HepG2 (cell line): ENCODE results near the gene UBXN2A. TPM values are rescaled to one million over a fixed set of nuclear protein-coding genes. Genes with fewer than 3 reads are reported as not detected.

Experiments
- ASH2L ChIP-seq: fragments of 300-600, 200-600 bp; sonication (generic); IDR thresholded peaks from 2 replicates; pipeline ENCODE4 v1.7.0; 2017; ENCODE audit warnings: low read depth, mild to moderate bottlenecking, moderate library complexity, mixed read lengths, low read length; ENCODE audit not compliant: insufficient read length
- EED ChIP-seq: sonication (generic); formaldehyde crosslinking; IDR thresholded peaks from 2 replicates; pipeline ENCODE4 v1.5.0; 2020; ENCODE audit warnings: mild to moderate bottlenecking, missing genetic modification reagents
- HMG20A ChIP-seq: IDR thresholded peaks from 2 replicates; pipeline ENCODE4 v1.6.1; 2016; ENCODE audit warnings: borderline replicate concordance
- ISL2 ChIP-seq: sonication (generic); formaldehyde crosslinking; IDR thresholded peaks from 2 replicates; pipeline ENCODE4 v1.5.0; 2020; ENCODE audit warnings: missing genetic modification reagents
- MEIS1 ChIP-seq: sonication (generic); formaldehyde crosslinking; IDR thresholded peaks from 2 replicates; pipeline ENCODE4 v1.9.0; 2021; ENCODE audit warnings: mild to moderate bottlenecking, missing genetic modification reagents, moderate library complexity, borderline replicate concordance
- MEIS2 ChIP-seq: sonication (generic); formaldehyde crosslinking; IDR thresholded peaks from 2 replicates; pipeline ENCODE4 v1.9.0; 2021; ENCODE audit warnings: mild to moderate bottlenecking, missing genetic modification reagents
- RXRA ChIP-seq: sonication (generic); formaldehyde crosslinking; IDR thresholded peaks from 2 replicates; pipeline ENCODE4 v1.5.1; 2020; ENCODE audit warnings: missing genetic modification reagents
- SMAD3 ChIP-seq: sonication (generic); formaldehyde crosslinking; IDR thresholded peaks from 2 replicates; pipeline ENCODE4 v1.4.0; 2020; ENCODE audit warnings: missing genetic modification reagents
- SRF ChIP-seq: IDR thresholded peaks from 2 replicates; pipeline ENCODE4 v1.6.1; 2011; ENCODE audit warnings: mild to moderate bottlenecking, low read depth, low read length, moderate library complexity
- TBX3 ChIP-seq: fragments of 450-650 bp; IDR thresholded peaks from 2 replicates; pipeline ENCODE4 v1.6.1; 2017; ENCODE audit warnings: antibody characterized with exemption, mild to moderate bottlenecking, inconsistent platforms, borderline replicate concordance
- ZBTB8A ChIP-seq: sonication (generic); formaldehyde crosslinking; IDR thresholded peaks from 2 replicates; pipeline ENCODE4 v1.4.0; 2020; ENCODE audit warnings: mild to moderate bottlenecking, low read depth, missing genetic modification reagents, borderline replicate concordance
- ZKSCAN1 ChIP-seq: fragments of 150-350 bp; IDR thresholded peaks from 2 replicates; pipeline ENCODE4 v1.6.1; 2014; ENCODE audit warnings: low read length
- ZNF616 ChIP-seq: sonication (generic); formaldehyde crosslinking; IDR thresholded peaks from 2 replicates; pipeline ENCODE4 v1.5.0; 2020; ENCODE audit warnings: low read depth, mild to moderate bottlenecking, missing genetic modification reagents
- polyA plus RNA-seq, 8 experiments: library from polyadenylated mRNA; depleted of rRNA in 3 of 8; stranded (reverse) in 7 of 8; unstranded in 1 of 8; fragments of >200 nt; fragmentation: Illumina TruSeq in 4 of 8; extraction: Trizol in 4 of 8; gene quantifications; 2 replicates each; pipeline versions ENCODE4 v1.2.1 to v1.2.3, GENCODE V29; 2011 to 2016; ENCODE audit warnings: low read depth in 4 of 8, missing spikeins in 1 of 8, mixed read lengths in 1 of 8; ENCODE audit not compliant: insufficient read depth in 1 of 8
- total RNA-seq, 5 experiments: library from RNA; depleted of rRNA; stranded (reverse); fragments of >200 nt; fragmentation: Illumina TruSeq; extraction: Trizol; gene quantifications; 2 replicates each; pipeline ENCODE4 v1.2.3, GENCODE V29; 2016; ENCODE audit warnings: low read depth in 1 of 5
- TF ChIP-seq, protein P1 (sequence below): IDR thresholded peaks from 2 replicates; pipeline ENCODE4 v1.6.1; 2016; ENCODE audit warnings: missing genetic modification reagents, missing compliant biosample characterization
- TF ChIP-seq, protein P2 (sequence below): sonication (generic); formaldehyde crosslinking; IDR thresholded peaks from 2 replicates; pipeline ENCODE4 v1.4.0; 2020; ENCODE audit warnings: mild to moderate bottlenecking, missing genetic modification reagents, borderline replicate concordance
- TF ChIP-seq, protein P3 (sequence below): fragments of 450-650 bp; IDR thresholded peaks from 2 replicates; pipeline ENCODE4 v1.6.1; 2017; ENCODE audit warnings: mild to moderate bottlenecking
- TF ChIP-seq, protein P4 (sequence below): IDR thresholded peaks from 2 replicates; pipeline ENCODE4 v1.6.1; 2016

The UBXN2A gene
- total and polyA plus RNA-seq, 2 of the 13 experiments (the other 11 are each of a cell fraction or from before 2014, with no cell fraction given) = 8.3 to 20.9 TPM

DNA sequence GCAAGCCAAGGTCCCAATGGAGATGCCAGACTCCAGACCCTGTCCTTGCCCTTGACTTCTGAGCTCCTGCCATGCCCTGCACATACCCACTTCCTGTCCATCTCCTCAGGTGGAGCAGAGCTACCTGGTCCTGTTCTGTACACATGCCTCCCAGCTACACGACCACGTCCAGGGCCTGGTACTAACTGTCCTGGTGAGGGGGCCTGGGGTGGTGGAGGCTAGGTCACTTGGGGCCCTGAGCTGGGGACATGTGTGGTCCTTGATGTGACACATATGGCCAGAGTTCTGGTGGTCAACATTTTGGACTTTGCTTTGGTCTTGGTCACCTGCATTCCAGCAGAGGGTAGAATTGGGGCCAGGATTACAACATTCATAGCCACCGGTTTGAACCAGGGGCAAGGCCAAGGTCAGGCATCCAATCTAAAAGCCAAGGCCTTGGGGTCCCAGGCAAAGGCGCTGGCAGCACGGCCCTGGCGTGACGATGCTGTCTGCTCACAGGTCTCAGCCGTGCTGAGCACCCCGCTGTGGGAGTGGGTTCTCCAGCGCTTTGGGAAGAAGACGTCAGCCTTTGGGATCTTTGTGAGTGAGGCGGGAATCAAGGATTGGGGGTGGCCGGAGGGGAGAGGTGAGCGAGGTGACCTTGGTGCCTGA, 82.2 kb downstream of the UBXN2A start (continued):
- TF ChIP-seq, protein P1, sequence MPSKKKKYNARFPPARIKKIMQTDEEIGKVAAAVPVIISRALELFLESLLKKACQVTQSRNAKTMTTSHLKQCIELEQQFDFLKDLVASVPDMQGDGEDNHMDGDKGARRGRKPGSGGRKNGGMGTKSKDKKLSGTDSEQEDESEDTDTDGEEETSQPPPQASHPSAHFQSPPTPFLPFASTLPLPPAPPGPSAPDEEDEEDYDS (CRISPR knock-in tag) = 0 out of 2 replicates have a peak, but pooled peaks have one; percentile 17
- TF ChIP-seq, protein P2, sequence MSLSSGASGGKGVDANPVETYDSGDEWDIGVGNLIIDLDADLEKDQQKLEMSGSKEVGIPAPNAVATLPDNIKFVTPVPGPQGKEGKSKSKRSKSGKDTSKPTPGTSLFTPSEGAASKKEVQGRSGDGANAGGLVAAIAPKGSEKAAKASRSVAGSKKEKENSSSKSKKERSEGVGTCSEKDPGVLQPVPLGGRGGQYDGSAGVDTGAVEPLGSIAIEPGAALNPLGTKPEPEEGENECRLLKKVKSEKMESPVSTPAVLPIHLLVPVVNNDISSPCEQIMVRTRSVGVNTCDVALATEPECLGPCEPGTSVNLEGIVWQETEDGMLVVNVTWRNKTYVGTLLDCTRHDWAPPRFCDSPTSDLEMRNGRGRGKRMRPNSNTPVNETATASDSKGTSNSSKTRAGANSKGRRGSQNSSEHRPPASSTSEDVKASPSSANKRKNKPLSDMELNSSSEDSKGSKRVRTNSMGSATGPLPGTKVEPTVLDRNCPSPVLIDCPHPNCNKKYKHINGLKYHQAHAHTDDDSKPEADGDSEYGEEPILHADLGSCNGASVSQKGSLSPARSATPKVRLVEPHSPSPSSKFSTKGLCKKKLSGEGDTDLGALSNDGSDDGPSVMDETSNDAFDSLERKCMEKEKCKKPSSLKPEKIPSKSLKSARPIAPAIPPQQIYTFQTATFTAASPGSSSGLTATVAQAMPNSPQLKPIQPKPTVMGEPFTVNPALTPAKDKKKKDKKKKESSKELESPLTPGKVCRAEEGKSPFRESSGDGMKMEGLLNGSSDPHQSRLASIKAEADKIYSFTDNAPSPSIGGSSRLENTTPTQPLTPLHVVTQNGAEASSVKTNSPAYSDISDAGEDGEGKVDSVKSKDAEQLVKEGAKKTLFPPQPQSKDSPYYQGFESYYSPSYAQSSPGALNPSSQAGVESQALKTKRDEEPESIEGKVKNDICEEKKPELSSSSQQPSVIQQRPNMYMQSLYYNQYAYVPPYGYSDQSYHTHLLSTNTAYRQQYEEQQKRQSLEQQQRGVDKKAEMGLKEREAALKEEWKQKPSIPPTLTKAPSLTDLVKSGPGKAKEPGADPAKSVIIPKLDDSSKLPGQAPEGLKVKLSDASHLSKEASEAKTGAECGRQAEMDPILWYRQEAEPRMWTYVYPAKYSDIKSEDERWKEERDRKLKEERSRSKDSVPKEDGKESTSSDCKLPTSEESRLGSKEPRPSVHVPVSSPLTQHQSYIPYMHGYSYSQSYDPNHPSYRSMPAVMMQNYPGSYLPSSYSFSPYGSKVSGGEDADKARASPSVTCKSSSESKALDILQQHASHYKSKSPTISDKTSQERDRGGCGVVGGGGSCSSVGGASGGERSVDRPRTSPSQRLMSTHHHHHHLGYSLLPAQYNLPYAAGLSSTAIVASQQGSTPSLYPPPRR = 0 out of 2 replicates have a peak, but pooled peaks have one; percentile 50
- TF ChIP-seq RXRA (CRISPR knock-in tag) = peak; percentile 99
- TF ChIP-seq SMAD3 (CRISPR knock-in tag) = 0 out of 2 replicates have a peak, but pooled peaks have one; percentile 41
- TF ChIP-seq EED (CRISPR knock-in tag) = no peak
- TF ChIP-seq MEIS2 (CRISPR knock-in tag) = peak; percentile 30; the same call in 1 of the 2 replicates
- TF ChIP-seq, protein P3, sequence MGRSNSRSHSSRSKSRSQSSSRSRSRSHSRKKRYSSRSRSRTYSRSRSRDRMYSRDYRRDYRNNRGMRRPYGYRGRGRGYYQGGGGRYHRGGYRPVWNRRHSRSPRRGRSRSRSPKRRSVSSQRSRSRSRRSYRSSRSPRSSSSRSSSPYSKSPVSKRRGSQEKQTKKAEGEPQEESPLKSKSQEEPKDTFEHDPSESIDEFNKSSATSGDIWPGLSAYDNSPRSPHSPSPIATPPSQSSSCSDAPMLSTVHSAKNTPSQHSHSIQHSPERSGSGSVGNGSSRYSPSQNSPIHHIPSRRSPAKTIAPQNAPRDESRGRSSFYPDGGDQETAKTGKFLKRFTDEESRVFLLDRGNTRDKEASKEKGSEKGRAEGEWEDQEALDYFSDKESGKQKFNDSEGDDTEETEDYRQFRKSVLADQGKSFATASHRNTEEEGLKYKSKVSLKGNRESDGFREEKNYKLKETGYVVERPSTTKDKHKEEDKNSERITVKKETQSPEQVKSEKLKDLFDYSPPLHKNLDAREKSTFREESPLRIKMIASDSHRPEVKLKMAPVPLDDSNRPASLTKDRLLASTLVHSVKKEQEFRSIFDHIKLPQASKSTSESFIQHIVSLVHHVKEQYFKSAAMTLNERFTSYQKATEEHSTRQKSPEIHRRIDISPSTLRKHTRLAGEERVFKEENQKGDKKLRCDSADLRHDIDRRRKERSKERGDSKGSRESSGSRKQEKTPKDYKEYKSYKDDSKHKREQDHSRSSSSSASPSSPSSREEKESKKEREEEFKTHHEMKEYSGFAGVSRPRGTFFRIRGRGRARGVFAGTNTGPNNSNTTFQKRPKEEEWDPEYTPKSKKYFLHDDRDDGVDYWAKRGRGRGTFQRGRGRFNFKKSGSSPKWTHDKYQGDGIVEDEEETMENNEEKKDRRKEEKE = no peak
- peak; percentile 76; the same call in 1 of the 2 replicates for TF ChIP-seq HMG20A (CRISPR knock-in tag)
- TF ChIP-seq TBX3 = no peak; the same call in 1 of the 2 replicates
- no peak for TF ChIP-seq SRF
- no peak for TF ChIP-seq ZBTB8A (CRISPR knock-in tag)
- TF ChIP-seq ZKSCAN1 = no peak
- TF ChIP-seq ZNF616 (CRISPR knock-in tag) = no peak
- TF ChIP-seq ASH2L = peak; percentile 53
- no peak for TF ChIP-seq MEIS1 (CRISPR knock-in tag)
- TF ChIP-seq ISL2 (CRISPR knock-in tag) = peak; percentile 33; the same call in 1 of the 2 replicates
- TF ChIP-seq, protein P4, sequence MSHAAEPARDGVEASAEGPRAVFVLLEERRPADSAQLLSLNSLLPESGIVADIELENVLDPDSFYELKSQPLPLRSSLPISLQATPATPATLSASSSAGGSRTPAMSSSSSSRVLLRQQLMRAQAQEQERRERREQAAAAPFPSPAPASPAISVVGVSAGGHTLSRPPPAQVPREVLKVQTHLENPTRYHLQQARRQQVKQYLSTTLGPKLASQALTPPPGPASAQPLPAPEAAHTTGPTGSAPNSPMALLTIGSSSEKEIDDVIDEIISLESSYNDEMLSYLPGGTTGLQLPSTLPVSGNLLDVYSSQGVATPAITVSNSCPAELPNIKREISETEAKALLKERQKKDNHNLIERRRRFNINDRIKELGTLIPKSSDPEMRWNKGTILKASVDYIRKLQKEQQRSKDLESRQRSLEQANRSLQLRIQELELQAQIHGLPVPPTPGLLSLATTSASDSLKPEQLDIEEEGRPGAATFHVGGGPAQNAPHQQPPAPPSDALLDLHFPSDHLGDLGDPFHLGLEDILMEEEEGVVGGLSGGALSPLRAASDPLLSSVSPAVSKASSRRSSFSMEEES = peak; percentile 50; the same call in 1 of the 2 replicates
